ENCODE measurements around the gene ZMYND11. TPM values are rescaled to one million over a fixed set of nuclear protein-coding genes. Genes with fewer than 3 reads are reported as not detected.

ZMYND11 gene
- total RNA-seq, 1 donor from 2014 or later = 41.6 TPM

GRCh38 chr10:278707-279106, 143.5 kb downstream of the ZMYND11 start:
- H3K4me3 Mint-ChIP-seq (ENCODE audit: unreplicated experiment) = no peak overlapping the region
- H3K36me3 Mint-ChIP-seq (ENCODE audit: low read depth, unreplicated experiment) = peaks cover 30% of the 10 kb centered on the region
- no peak for TF ChIP-seq CTCF (IDR thresholded peaks at IDR 0.05; ENCODE audit: unreplicated experiment)
- H3K27ac Mint-ChIP-seq (ENCODE audit: unreplicated experiment) = no peak overlapping the region
- H3K27me3 Mint-ChIP-seq (ENCODE audit: unreplicated experiment) = peaks cover 2% of the 10 kb centered on the region
- no peaks in the 10 kb centered on the region for H3K9me3 Mint-ChIP-seq (ENCODE audit: unreplicated experiment)
- no peak for DNase-seq (ENCODE audit: low spot score)
- peaks cover 3% of the 10 kb centered on the region for H3K4me1 Mint-ChIP-seq (ENCODE audit: unreplicated experiment)

GRCh38 chr10:279232-279631, 144.0 kb downstream of the ZMYND11 start:
- no peaks in the 10 kb centered on the region for H3K9me3 Mint-ChIP-seq (ENCODE audit: unreplicated experiment)
- H3K27ac Mint-ChIP-seq (ENCODE audit: unreplicated experiment) = no peak overlapping the region
- peaks cover 35% of the 10 kb centered on the region for H3K36me3 Mint-ChIP-seq (ENCODE audit: low read depth, unreplicated experiment)
- no peak for TF ChIP-seq CTCF (IDR thresholded peaks at IDR 0.05; ENCODE audit: unreplicated experiment)
- DNase-seq (ENCODE audit: low spot score) = no peak
- peaks cover 3% of the 10 kb centered on the region for H3K4me1 Mint-ChIP-seq (ENCODE audit: unreplicated experiment)
- H3K4me3 Mint-ChIP-seq (ENCODE audit: unreplicated experiment) = peak overlapping the region; percentile 29
- peaks cover 2% of the 10 kb centered on the region for H3K27me3 Mint-ChIP-seq (ENCODE audit: unreplicated experiment)

GRCh38 chr10:279655-280054, 144.4 kb downstream of the ZMYND11 start:
- peaks cover 2% of the 10 kb centered on the region for H3K27me3 Mint-ChIP-seq (ENCODE audit: unreplicated experiment)

GRCh38 chr10:282294-283139, 147.3 kb downstream of the ZMYND11 start:
- Mint-ChIP-seq H3K4me3 (ENCODE audit: unreplicated experiment) (no peak overlapping the region), H3K27ac (ENCODE audit: unreplicated experiment) (no peak overlapping the region), H3K4me1 (ENCODE audit: unreplicated experiment) (peaks cover 16% of the 10 kb centered on the region), H3K36me3 (ENCODE audit: low read depth, unreplicated experiment) (peaks cover 56% of the 10 kb centered on the region), H3K27me3 (ENCODE audit: unreplicated experiment) (peaks cover 1% of the 10 kb centered on the region), H3K9me3 (ENCODE audit: unreplicated experiment) (no peaks in the 10 kb centered on the region)
- TF ChIP-seq CTCF (IDR thresholded peaks at IDR 0.05; ENCODE audit: unreplicated experiment) = no peak
- no peak for DNase-seq (ENCODE audit: low spot score)

More at GRCh38 chr10:279655-280054, 144.4 kb downstream of the ZMYND11 start:
- no peak for TF ChIP-seq CTCF (IDR thresholded peaks at IDR 0.05; ENCODE audit: unreplicated experiment)
- H3K4me1 Mint-ChIP-seq (ENCODE audit: unreplicated experiment) = peaks cover 3% of the 10 kb centered on the region
- H3K27ac Mint-ChIP-seq (ENCODE audit: unreplicated experiment) = no peak overlapping the region
- no peak for DNase-seq (ENCODE audit: low spot score)
- H3K9me3 Mint-ChIP-seq (ENCODE audit: unreplicated experiment) = no peaks in the 10 kb centered on the region
- peaks cover 38% of the 10 kb centered on the region for H3K36me3 Mint-ChIP-seq (ENCODE audit: low read depth, unreplicated experiment)
- peak overlapping the region; percentile 29 for H3K4me3 Mint-ChIP-seq (ENCODE audit: unreplicated experiment)

- Mint-ChIP-seq H3K27ac (ENCODE audit: unreplicated experiment) (no peak overlapping the region), H3K36me3 (ENCODE audit: low read depth, unreplicated experiment) (peaks cover 58% of the 10 kb centered on the region), H3K27me3 (ENCODE audit: unreplicated experiment) (peaks cover 1% of the 10 kb centered on the region), H3K9me3 (ENCODE audit: unreplicated experiment) (no peaks in the 10 kb centered on the region), H3K4me1 (ENCODE audit: unreplicated experiment) (peaks cover 13% of the 10 kb centered on the region), H3K4me3 (ENCODE audit: unreplicated experiment) (no peak overlapping the region)
- DNase-seq (ENCODE audit: low spot score) = no peak
- TF ChIP-seq CTCF (IDR thresholded peaks at IDR 0.05; ENCODE audit: unreplicated experiment) = no peak
Measured at GRCh38 chr10:283140-283479, 147.9 kb downstream of the ZMYND11 start.

Data from endothelial cell (in vitro differentiated cells).